ENCODE measurements around the gene FAM107B. TPM values are rescaled to one million over a fixed set of nuclear protein-coding genes. Genes with fewer than 3 reads are reported as not detected.

FAM107B gene
- total and polyA plus RNA-seq, 2 donors, result 49.1 to 52.3 TPM

- Histone ChIP-seq H3K36me3 (ENCODE audit: control insufficient read depth in 2 of 2, insufficient read depth in 2 of 2, low read length in 1 of 2) (no peaks in the 10 kb centered on the region), H3K27ac (ENCODE audit: low read depth in 1 of 2, low read length in 1 of 2) (no peak overlapping the region), H3K9me3 (ENCODE audit: control insufficient read depth in 2 of 2, insufficient read depth in 1 of 2, low read length in 1 of 2) (peaks cover 0 to 3% of the 10 kb centered on the region in 2 donors), H3K4me3 (ENCODE audit: low read length in 2 of 2) (no peak overlapping the region), H3K4me1 (ENCODE audit: control insufficient read depth in 2 of 2, insufficient read depth in 2 of 2, low read length in 2 of 2) (no peaks in the 10 kb centered on the region), H3K27me3 (ENCODE audit: control insufficient read depth in 2 of 2, insufficient read depth in 1 of 2, low read length in 1 of 2) (no peaks in the 10 kb centered on the region)
- no peak for DNase-seq (ENCODE audit: low read depth in 6 of 9, low spot score in 9 of 9)
- 97% methylated on average over 8 of the region's 8 CpGs for WGBS
Observed at GRCh38 chr10:14670551-14671240, 104.0 kb downstream of the FAM107B start.

GRCh38 chr10:14669576-14669975 lies 105.1 kb downstream of the FAM107B start:
- H3K36me3 ChIP-seq (ENCODE audit: control insufficient read depth in 2 of 2, insufficient read depth in 2 of 2, low read length in 1 of 2), result no peaks in the 10 kb centered on the region
- no peak overlapping the region for H3K4me3 ChIP-seq (ENCODE audit: low read length in 2 of 2)
- no peak for DNase-seq (ENCODE audit: low read depth in 6 of 9, low spot score in 9 of 9)

GRCh38 chr10:14667781-14668180 lies 106.9 kb downstream of the FAM107B start:
- Histone ChIP-seq H3K27me3 (ENCODE audit: control insufficient read depth in 2 of 2, insufficient read depth in 1 of 2, low read length in 1 of 2) (no peaks in the 10 kb centered on the region), H3K4me3 (ENCODE audit: low read length in 2 of 2) (no peak overlapping the region), H3K27ac (ENCODE audit: low read depth in 1 of 2, low read length in 1 of 2) (no peak overlapping the region), H3K4me1 (ENCODE audit: control insufficient read depth in 2 of 2, insufficient read depth in 2 of 2, low read length in 2 of 2) (no peaks in the 10 kb centered on the region), H3K9me3 (ENCODE audit: control insufficient read depth in 2 of 2, insufficient read depth in 1 of 2, low read length in 1 of 2) (peaks cover 0 to 3% of the 10 kb centered on the region in 2 donors), H3K36me3 (ENCODE audit: control insufficient read depth in 2 of 2, insufficient read depth in 2 of 2, low read length in 1 of 2) (no peaks in the 10 kb centered on the region)
- DNase-seq (ENCODE audit: low read depth in 6 of 9, low spot score in 9 of 9), result no peak
- WGBS, result 94% methylated on average over 4 of the region's 4 CpGs

More at GRCh38 chr10:14669576-14669975, 105.1 kb downstream of the FAM107B start:
- no peaks in the 10 kb centered on the region for H3K27me3 ChIP-seq (ENCODE audit: control insufficient read depth in 2 of 2, insufficient read depth in 1 of 2, low read length in 1 of 2)
- 94% methylated on average over 1 of the region's 1 CpG for WGBS
- H3K27ac ChIP-seq (ENCODE audit: low read depth in 1 of 2, low read length in 1 of 2), result no peak overlapping the region
- H3K4me1 ChIP-seq (ENCODE audit: control insufficient read depth in 2 of 2, insufficient read depth in 2 of 2, low read length in 2 of 2), result no peaks in the 10 kb centered on the region
- H3K9me3 ChIP-seq (ENCODE audit: control insufficient read depth in 2 of 2, insufficient read depth in 1 of 2, low read length in 1 of 2), result peaks cover 0 to 3% of the 10 kb centered on the region in 2 donors

- 97% methylated on average over 6 of the region's 6 CpGs for WGBS
- Histone ChIP-seq H3K9me3 (ENCODE audit: control insufficient read depth in 2 of 2, insufficient read depth in 1 of 2, low read length in 1 of 2) (peaks cover 0 to 3% of the 10 kb centered on the region in 2 donors), H3K4me3 (ENCODE audit: low read length in 2 of 2) (no peak overlapping the region), H3K4me1 (ENCODE audit: control insufficient read depth in 2 of 2, insufficient read depth in 2 of 2, low read length in 2 of 2) (no peaks in the 10 kb centered on the region), H3K36me3 (ENCODE audit: control insufficient read depth in 2 of 2, insufficient read depth in 2 of 2, low read length in 1 of 2) (no peaks in the 10 kb centered on the region), H3K27ac (ENCODE audit: low read depth in 1 of 2, low read length in 1 of 2) (no peak overlapping the region), H3K27me3 (ENCODE audit: control insufficient read depth in 2 of 2, insufficient read depth in 1 of 2, low read length in 1 of 2) (no peaks in the 10 kb centered on the region)
- DNase-seq (ENCODE audit: low read depth in 6 of 9, low spot score in 9 of 9), result no peak
Observed at GRCh38 chr10:14667280-14667679, 107.4 kb downstream of the FAM107B start.

DNA sequence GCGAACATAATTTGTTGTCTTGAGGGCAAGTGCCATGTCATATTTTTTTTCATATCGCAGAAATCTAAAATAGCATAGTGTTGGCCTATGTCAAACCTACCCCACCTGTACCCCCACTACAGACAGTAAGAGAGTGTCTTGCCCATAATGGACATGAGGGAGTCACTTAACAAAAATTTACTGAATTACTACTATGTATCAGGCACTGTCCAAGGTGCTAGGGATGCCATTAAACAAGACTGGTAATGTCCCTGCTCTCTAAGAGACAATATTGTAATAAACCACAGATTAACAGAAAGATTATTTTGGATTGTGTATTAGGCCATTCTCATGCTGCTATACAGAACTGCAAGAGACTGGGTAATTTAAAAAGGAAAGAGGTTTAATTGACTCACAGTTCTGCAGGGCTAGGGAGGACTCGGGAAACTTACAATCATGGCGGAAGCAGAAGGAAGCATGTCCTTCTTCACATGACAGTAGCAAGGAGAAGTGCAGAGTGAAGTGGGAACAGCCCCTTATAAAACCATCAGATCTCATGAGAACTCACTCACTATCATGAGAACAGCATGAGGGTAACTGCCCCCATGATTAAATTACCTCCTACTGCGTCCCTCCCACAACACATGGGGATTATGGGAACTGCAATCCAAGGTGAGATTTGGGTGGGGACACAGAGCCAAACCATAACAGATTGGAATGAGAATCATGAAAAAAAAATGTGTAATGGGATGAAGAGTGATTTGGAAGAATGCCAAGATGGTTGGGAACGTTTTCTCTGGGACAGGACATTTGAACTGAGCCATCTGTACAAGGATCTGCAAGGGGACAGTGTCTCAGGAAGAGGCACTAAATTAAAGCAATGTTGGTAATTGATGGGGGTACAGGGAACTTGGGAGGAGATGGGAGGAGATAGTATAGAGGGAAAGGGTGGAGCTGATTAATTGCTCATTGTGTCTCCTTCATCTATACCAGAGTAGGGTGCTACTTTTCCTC lies 108.5 kb downstream of the FAM107B start:
- no peak overlapping the region for H3K27ac ChIP-seq (ENCODE audit: low read depth in 1 of 2, low read length in 1 of 2)
- no peaks in the 10 kb centered on the region for H3K36me3 ChIP-seq (ENCODE audit: control insufficient read depth in 2 of 2, insufficient read depth in 2 of 2, low read length in 1 of 2)
- H3K9me3 ChIP-seq (ENCODE audit: control insufficient read depth in 2 of 2, insufficient read depth in 1 of 2, low read length in 1 of 2), result no peaks in the 10 kb centered on the region
- no peak overlapping the region for H3K4me3 ChIP-seq (ENCODE audit: low read length in 2 of 2)
- H3K27me3 ChIP-seq (ENCODE audit: control insufficient read depth in 2 of 2, insufficient read depth in 1 of 2, low read length in 1 of 2), result no peaks in the 10 kb centered on the region
- DNase-seq (ENCODE audit: low read depth in 6 of 9, low spot score in 9 of 9), result no peak
- no peaks in the 10 kb centered on the region for H3K4me1 ChIP-seq (ENCODE audit: control insufficient read depth in 2 of 2, insufficient read depth in 2 of 2, low read length in 2 of 2)
- WGBS, result 97% methylated on average over 6 of the region's 6 CpGs

GRCh38 chr10:14665304-14665703 lies 109.4 kb downstream of the FAM107B start:
- no peaks in the 10 kb centered on the region for H3K36me3 ChIP-seq (ENCODE audit: control insufficient read depth in 2 of 2, insufficient read depth in 2 of 2, low read length in 1 of 2)
- H3K27me3 ChIP-seq (ENCODE audit: control insufficient read depth in 2 of 2, insufficient read depth in 1 of 2, low read length in 1 of 2), result no peaks in the 10 kb centered on the region
- no peaks in the 10 kb centered on the region for H3K9me3 ChIP-seq (ENCODE audit: control insufficient read depth in 2 of 2, insufficient read depth in 1 of 2, low read length in 1 of 2)
- H3K4me1 ChIP-seq (ENCODE audit: control insufficient read depth in 2 of 2, insufficient read depth in 2 of 2, low read length in 2 of 2), result peaks cover 0 to under 1% of the 10 kb centered on the region in 2 donors
- 21% methylated on average over 1 of the region's 1 CpG for WGBS
- no peak overlapping the region for H3K4me3 ChIP-seq (ENCODE audit: low read length in 2 of 2)
- no peak overlapping the region for H3K27ac ChIP-seq (ENCODE audit: low read depth in 1 of 2, low read length in 1 of 2)
- DNase-seq (ENCODE audit: low read depth in 6 of 9, low spot score in 9 of 9), result no peak

GRCh38 chr10:14664345-14664744 lies 110.4 kb downstream of the FAM107B start:
- Histone ChIP-seq H3K36me3 (ENCODE audit: control insufficient read depth in 2 of 2, insufficient read depth in 2 of 2, low read length in 1 of 2) (no peaks in the 10 kb centered on the region), H3K27me3 (ENCODE audit: control insufficient read depth in 2 of 2, insufficient read depth in 1 of 2, low read length in 1 of 2) (no peaks in the 10 kb centered on the region), H3K27ac (ENCODE audit: low read depth in 1 of 2, low read length in 1 of 2) (no peak overlapping the region), H3K9me3 (ENCODE audit: control insufficient read depth in 2 of 2, insufficient read depth in 1 of 2, low read length in 1 of 2) (no peaks in the 10 kb centered on the region), H3K4me3 (ENCODE audit: low read length in 2 of 2) (no peak overlapping the region), H3K4me1 (ENCODE audit: control insufficient read depth in 2 of 2, insufficient read depth in 2 of 2, low read length in 2 of 2) (peaks cover 4 to 10% of the 10 kb centered on the region in 2 donors)
- no peak for DNase-seq (ENCODE audit: low read depth in 6 of 9, low spot score in 9 of 9)
- WGBS, result 95% methylated on average over 1 of the region's 1 CpG

GRCh38 chr10:14661818-14662217 lies 112.9 kb downstream of the FAM107B start:
- Histone ChIP-seq H3K9me3 (ENCODE audit: control insufficient read depth in 2 of 2, insufficient read depth in 1 of 2, low read length in 1 of 2) (no peaks in the 10 kb centered on the region), H3K4me3 (ENCODE audit: low read length in 2 of 2) (no peak overlapping the region), H3K27ac (ENCODE audit: low read depth in 1 of 2, low read length in 1 of 2) (no peak overlapping the region), H3K27me3 (ENCODE audit: control insufficient read depth in 2 of 2, insufficient read depth in 1 of 2, low read length in 1 of 2) (no peaks in the 10 kb centered on the region), H3K36me3 (ENCODE audit: control insufficient read depth in 2 of 2, insufficient read depth in 2 of 2, low read length in 1 of 2) (no peaks in the 10 kb centered on the region), H3K4me1 (ENCODE audit: control insufficient read depth in 2 of 2, insufficient read depth in 2 of 2, low read length in 2 of 2) (peaks cover 4 to 18% of the 10 kb centered on the region in 2 donors)
- DNase-seq (ENCODE audit: low read depth in 6 of 9, low spot score in 9 of 9), result no peak
- 100% methylated on average over 3 of the region's 3 CpGs for WGBS

DNA sequence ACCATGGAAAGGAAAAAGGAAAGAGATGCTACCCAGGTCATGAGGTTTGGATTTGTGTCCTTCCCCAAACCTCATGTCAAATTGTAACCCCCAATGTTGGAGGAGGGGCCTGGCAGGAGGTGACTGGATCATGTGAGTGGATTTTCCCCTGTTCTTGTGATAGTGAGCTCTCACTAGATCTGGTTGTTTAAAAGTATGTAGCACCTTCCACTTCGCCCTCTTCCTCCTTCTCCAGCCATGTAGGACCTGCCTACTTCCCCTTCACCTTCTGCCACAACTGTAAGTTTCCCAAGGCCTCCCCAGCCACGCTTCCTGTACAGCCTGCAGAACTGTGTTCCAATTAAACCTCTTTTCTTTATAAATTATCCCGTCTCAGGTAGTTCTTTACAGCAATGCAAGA lies 113.9 kb downstream of the FAM107B start:
- WGBS, result 98% methylated on average over 3 of the region's 3 CpGs
- no peaks in the 10 kb centered on the region for H3K9me3 ChIP-seq (ENCODE audit: control insufficient read depth in 2 of 2, insufficient read depth in 1 of 2, low read length in 1 of 2)
- H3K4me1 ChIP-seq (ENCODE audit: control insufficient read depth in 2 of 2, insufficient read depth in 2 of 2, low read length in 2 of 2), result peaks cover 4 to 18% of the 10 kb centered on the region in 2 donors
- no peaks in the 10 kb centered on the region for H3K27me3 ChIP-seq (ENCODE audit: control insufficient read depth in 2 of 2, insufficient read depth in 1 of 2, low read length in 1 of 2)
- H3K36me3 ChIP-seq (ENCODE audit: control insufficient read depth in 2 of 2, insufficient read depth in 2 of 2, low read length in 1 of 2), result no peaks in the 10 kb centered on the region
- no peak for DNase-seq (ENCODE audit: low read depth in 6 of 9, low spot score in 9 of 9)
- H3K27ac ChIP-seq (ENCODE audit: low read depth in 1 of 2, low read length in 1 of 2), result no peak overlapping the region
- H3K4me3 ChIP-seq (ENCODE audit: low read length in 2 of 2), result no peak overlapping the region
